PC-9 (cell line): ENCODE data around the gene HACD2. TPM values are rescaled to one million over a fixed set of nuclear protein-coding genes. Genes with fewer than 3 reads are reported as not detected.
"Not testable (repeated sequence)": the region's sequence is repeated elsewhere in the genome, so short reads cannot be mapped to it uniquely, and the experiment has no call there.

ENCODE experiments used
- BruUV-seq: library from RNA; stranded (reverse); fragments of 400-500 nt; replicated peaks from 2 replicates; lab custom pipeline; 2021; lab: Mats Ljungman, UMichigan
- CTCF ChIA-PET: fragments of 300-600 bp; sonication (Branson Sonifier 250); formaldehyde crosslinking; loops from one replicate; lab custom pipeline; 2022; ENCODE audit warnings: antibody characterized with exemption; lab: Charles Lee
- POLR2A ChIA-PET: fragments of 300-600 bp; sonication (Branson Sonifier 250); formaldehyde crosslinking; loops from one replicate; lab custom pipeline; 2022; ENCODE audit warnings: antibody characterized with exemption; ENCODE audit not compliant: unreplicated experiment; lab: Charles Lee
- DNase-seq, 2 experiments: peaks; one replicate each; pipeline versions ENCODE4 v3.0.0 to v3.0.0-alpha.2; 2015 to 2022; ENCODE audit warnings: mixed read lengths in 1 of 2
- H2AFZ ChIP-seq: fragments of 200-600 bp; sonication (generic); 2 replicates; pipeline ENCODE4 v1.8.1; 2017; ENCODE audit warnings: antibody characterized with exemption
- H3F3A ChIP-seq: fragments of 200-600 bp; sonication (generic); 2 replicates; pipeline ENCODE4 v1.8.1; 2017; ENCODE audit warnings: antibody characterized with exemption, mild to moderate bottlenecking, low read depth; ENCODE audit not compliant: insufficient read depth
- H3K27ac ChIP-seq: fragments of 200-600 bp; sonication (generic); 2 replicates; pipeline ENCODE4 v1.6.1; 2016; ENCODE audit warnings: mixed run types
- H3K27me3 ChIP-seq: fragments of 200-600 bp; sonication (generic); 2 replicates; pipeline ENCODE4 v1.6.1; 2016; ENCODE audit warnings: low read depth, mixed run types; ENCODE audit not compliant: insufficient read depth
- H3K36me3 ChIP-seq: fragments of 200-600 bp; sonication (generic); 2 replicates; pipeline ENCODE4 v1.6.1; 2016; ENCODE audit warnings: low read depth, mixed run types
- H3K4me1 ChIP-seq: fragments of 200-600 bp; sonication (generic); replicated peaks from 2 replicates; pipeline ENCODE4 v1.6.1; 2016; ENCODE audit warnings: mixed run types; ENCODE audit not compliant: insufficient read depth
- H3K4me2 ChIP-seq: fragments of 200-600 bp; sonication (generic); 2 replicates; pipeline ENCODE4 v1.6.1; 2017; ENCODE audit warnings: mixed run types
- H3K4me3 ChIP-seq: fragments of 200-600 bp; sonication (generic); 2 replicates; pipeline ENCODE4 v1.6.1; 2016; ENCODE audit warnings: mixed run types
- H3K79me2 ChIP-seq: fragments of 200-600 bp; sonication (generic); 2 replicates; pipeline ENCODE4 v1.6.1; 2017; ENCODE audit warnings: low read depth, mixed run types
- H3K9me2 ChIP-seq: fragments of 200-600 bp; sonication (generic); 2 replicates; pipeline ENCODE4 v1.8.1; 2017; ENCODE audit warnings: mild to moderate bottlenecking; ENCODE audit not compliant: insufficient read depth
- H3K9me3 ChIP-seq: fragments of 200-600 bp; sonication (generic); 2 replicates; pipeline ENCODE4 v1.8.1; 2016; ENCODE audit warnings: low read depth; ENCODE audit not compliant: insufficient read depth
- H4K20me1 ChIP-seq: fragments of 200-600 bp; sonication (generic); 2 replicates; pipeline ENCODE4 v1.8.1; 2017; ENCODE audit not compliant: insufficient read depth
- EZH2 ChIP-seq: fragments of 200-600 bp; sonication (generic); IDR thresholded peaks from 2 replicates; pipeline ENCODE4 v1.8.0; 2017; ENCODE audit warnings: antibody characterized with exemption, low read depth
- intact Hi-C: fragments of 100-400 bp; cut with micrococcal nuclease; formaldehyde crosslinking; loops from one replicate; pipeline ENCODE4 v1.10.0; 2022; ENCODE audit not compliant: unreplicated experiment
- total RNA-seq: library from RNA; stranded (reverse); gene quantifications from 2 replicates; pipeline ENCODE4 v1.2.3, GENCODE V29; 2021
- TF ChIP-seq, protein P1 (sequence below): fragments of 200-600 bp; sonication (generic); conservative IDR thresholded peaks from 2 replicates; pipeline ENCODE4 v1.6.1; 2017; ENCODE audit warnings: mixed run types, antibody characterized with exemption, mild to moderate bottlenecking, moderate library complexity

HACD2 gene
- total RNA-seq, 1 experiment from 2014 or later = 53.3 TPM

DNA sequence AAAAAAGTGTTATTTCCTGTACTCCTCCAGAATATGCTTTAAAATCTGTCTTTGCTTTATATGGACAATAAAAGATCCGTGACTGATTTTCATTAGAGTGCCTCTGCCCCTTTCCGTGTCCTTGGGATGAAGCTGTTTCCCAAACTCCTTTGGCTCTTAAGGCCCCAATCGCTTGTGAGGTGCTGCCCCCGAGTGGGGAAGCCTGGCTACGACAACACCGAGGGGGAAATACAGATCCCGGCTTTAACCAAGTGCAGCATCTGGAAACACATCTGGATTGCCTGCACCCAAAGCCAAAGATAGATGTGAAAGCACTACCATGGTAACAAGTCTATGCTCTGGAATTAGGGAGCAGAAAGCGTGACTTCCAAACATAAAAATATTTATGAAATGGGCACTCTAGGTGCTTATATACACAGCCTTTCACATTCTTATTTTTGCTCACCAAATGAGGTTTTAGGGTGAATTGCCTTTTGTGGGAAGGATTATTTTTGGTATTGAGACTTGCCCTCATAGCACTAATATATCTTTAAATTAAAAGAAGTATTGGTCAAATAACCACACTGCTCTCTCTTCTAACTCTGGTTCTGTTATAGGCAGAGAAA, 95.4 kb downstream of the HACD2 start:
- H3K9me3 ChIP-seq = no peaks in the 10 kb centered on the region
- no peaks in the 10 kb centered on the region for H3K9me2 ChIP-seq
- no peak overlapping the region for H3K4me2 ChIP-seq
- no peaks in the 10 kb centered on the region for H3K79me2 ChIP-seq
- TF ChIP-seq, protein P1, sequence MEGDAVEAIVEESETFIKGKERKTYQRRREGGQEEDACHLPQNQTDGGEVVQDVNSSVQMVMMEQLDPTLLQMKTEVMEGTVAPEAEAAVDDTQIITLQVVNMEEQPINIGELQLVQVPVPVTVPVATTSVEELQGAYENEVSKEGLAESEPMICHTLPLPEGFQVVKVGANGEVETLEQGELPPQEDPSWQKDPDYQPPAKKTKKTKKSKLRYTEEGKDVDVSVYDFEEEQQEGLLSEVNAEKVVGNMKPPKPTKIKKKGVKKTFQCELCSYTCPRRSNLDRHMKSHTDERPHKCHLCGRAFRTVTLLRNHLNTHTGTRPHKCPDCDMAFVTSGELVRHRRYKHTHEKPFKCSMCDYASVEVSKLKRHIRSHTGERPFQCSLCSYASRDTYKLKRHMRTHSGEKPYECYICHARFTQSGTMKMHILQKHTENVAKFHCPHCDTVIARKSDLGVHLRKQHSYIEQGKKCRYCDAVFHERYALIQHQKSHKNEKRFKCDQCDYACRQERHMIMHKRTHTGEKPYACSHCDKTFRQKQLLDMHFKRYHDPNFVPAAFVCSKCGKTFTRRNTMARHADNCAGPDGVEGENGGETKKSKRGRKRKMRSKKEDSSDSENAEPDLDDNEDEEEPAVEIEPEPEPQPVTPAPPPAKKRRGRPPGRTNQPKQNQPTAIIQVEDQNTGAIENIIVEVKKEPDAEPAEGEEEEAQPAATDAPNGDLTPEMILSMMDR = peak; percentile 93
- TF ChIP-seq EZH2 = no peak
- BruUV-seq = no TSS peak
- ChIA-PET CTCF (interaction anchor here (0.9 kb wide), 1 partner anchor 163 kb away, joined by 3 read pairs; no protein-coding TSS in a partner anchor), POLR2A (no interaction called here)
- H4K20me1 ChIP-seq = no peaks in the 10 kb centered on the region; the same call in 1 of the 2 replicates
- no peaks in the 10 kb centered on the region for H3K4me1 ChIP-seq
- no peaks in the 10 kb centered on the region; the same call in 1 of the 2 replicates for H3K36me3 ChIP-seq
- no peak overlapping the region for H2AFZ ChIP-seq
- DNase-seq = peak; percentile 40 to 60
- H3K27ac ChIP-seq = no peak overlapping the region
- no peak overlapping the region for H3K4me3 ChIP-seq
- H3K27me3 ChIP-seq = no peaks in the 10 kb centered on the region
- intact Hi-C loops = loop anchor here (1.0 kb wide), 2 partner anchors 160 to 546 kb away; no protein-coding TSS in a partner anchor
- peaks cover 3% of the 10 kb centered on the region; the same call in 1 of the 2 replicates for H3F3A ChIP-seq

DNA sequence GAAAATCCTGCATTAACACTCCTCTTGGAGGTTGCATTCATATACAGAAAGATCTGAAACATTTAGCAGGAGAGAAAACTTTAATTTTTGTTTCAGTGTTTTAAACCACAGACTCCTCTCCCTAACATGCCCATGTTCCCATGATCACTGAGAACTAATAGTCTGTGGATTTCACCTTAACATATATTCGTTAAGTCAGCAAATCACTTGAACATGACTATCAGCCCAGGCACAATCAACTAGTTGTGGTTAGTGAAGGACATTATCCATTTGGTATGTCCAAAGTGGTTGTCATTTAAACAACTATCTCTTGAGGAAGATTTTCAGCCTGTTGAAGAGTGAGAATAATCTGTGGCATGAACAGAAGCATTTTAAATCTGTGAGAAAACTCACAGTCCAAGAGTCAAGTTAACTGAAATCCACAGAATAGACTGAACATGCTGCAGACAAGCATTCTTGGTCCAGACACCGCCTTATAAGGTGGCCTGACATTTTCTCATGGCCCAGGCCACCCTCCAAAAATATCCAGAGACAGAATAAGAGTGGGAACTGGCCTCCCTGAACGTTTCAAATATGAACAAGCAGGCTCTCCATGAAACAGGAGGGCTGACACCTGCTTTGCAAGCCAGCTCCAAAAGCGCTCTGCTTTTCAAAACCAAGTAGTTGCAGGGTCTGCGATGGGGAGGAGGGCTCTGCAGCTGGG, 96.1 kb downstream of the HACD2 start:
- ChIA-PET CTCF (interaction anchor here (0.9 kb wide), 1 partner anchor 162 kb away, joined by 3 read pairs; no protein-coding TSS in a partner anchor), POLR2A (no interaction called here)
- intact Hi-C loops = loop anchor here (1.0 kb wide), 2 partner anchors 159 to 545 kb away; no protein-coding TSS in a partner anchor
- H3K9me2 ChIP-seq = no peaks in the 10 kb centered on the region
- H3K27ac ChIP-seq = no peak overlapping the region
- no TSS peak for BruUV-seq
- H3K4me3 ChIP-seq = no peak overlapping the region
- H3K4me1 ChIP-seq = no peaks in the 10 kb centered on the region
- no peak for TF ChIP-seq EZH2
- TF ChIP-seq, protein P1 = no peak
- DNase-seq = no peak
- H3F3A ChIP-seq = 0 out of 2 replicates have a peak, but pooled peaks cover 3% of the 10 kb centered on the region
- no peaks in the 10 kb centered on the region for H3K36me3 ChIP-seq
- H3K79me2 ChIP-seq = no peaks in the 10 kb centered on the region
- H3K27me3 ChIP-seq = no peaks in the 10 kb centered on the region
- no peaks in the 10 kb centered on the region; the same call in 1 of the 2 replicates for H4K20me1 ChIP-seq
- H2AFZ ChIP-seq = no peak overlapping the region
- no peaks in the 10 kb centered on the region for H3K9me3 ChIP-seq
- H3K4me2 ChIP-seq = no peak overlapping the region

DNA sequence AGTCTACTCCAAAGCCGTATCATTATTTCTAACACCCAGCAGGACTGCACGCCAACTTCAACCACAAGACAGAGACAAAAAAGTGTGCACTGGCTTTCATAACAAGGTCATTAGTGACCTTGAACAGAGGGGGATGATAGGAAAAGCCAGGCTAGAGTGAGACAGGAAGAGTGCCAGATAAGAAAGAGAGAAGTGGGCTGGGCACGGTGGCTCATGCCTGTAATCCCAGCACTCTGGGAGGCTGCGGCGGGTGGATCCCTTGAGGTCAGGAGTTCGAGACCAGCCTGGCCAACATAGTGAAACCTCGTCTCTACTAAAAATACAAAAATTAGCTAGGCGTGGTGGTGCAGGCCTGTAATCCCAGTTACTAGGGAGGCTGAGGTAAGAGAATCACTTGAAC, 97.8 kb downstream of the HACD2 start:
- CTCF ChIA-PET = not testable (repeated sequence)

More for the DNA sequence above, 97.8 kb downstream of the HACD2 start:
- H3K27ac ChIP-seq, H3K4me3 ChIP-seq, intact Hi-C loops, H3K27me3 ChIP-seq, H2AFZ ChIP-seq, BruUV-seq, H4K20me1 ChIP-seq, H3K36me3 ChIP-seq, POLR2A ChIA-PET, H3K4me1 ChIP-seq, H3K9me3 ChIP-seq, DNase-seq, H3K4me2 ChIP-seq, H3K79me2 ChIP-seq, H3K9me2 ChIP-seq, H3F3A ChIP-seq: not testable (repeated sequence)
